ENCODE data around the gene CANT1.

- peak in 5 of 7 experiments; percentile 67 to 76 (median 75) for TF ChIP-seq CTCF (IDR thresholded peaks at IDR 0.05)
- TF ChIP-seq POLR2A (IDR thresholded peaks at IDR 0.05) = no peak
- TF ChIP-seq EP300 (IDR thresholded peaks at IDR 0.05) = no peak
- no peak for TF ChIP-seq POLR2AphosphoS5 (IDR thresholded peaks at IDR 0.05)
Measured at GRCh38 chr17:78993241-78993956, 16.2 kb downstream of the CANT1 start.

Measured in stomach (tissue), 4 donors.